Measurements from ENCODE around the gene BAIAP2. TPM values are rescaled to one million over a fixed set of nuclear protein-coding genes. Genes with fewer than 3 reads are reported as not detected.

Gene BAIAP2
- total and polyA plus RNA-seq, 2 of the 13 experiments (the other 11 are each of a cell fraction or from before 2014, with no cell fraction given), result 22.5 to 24.0 TPM

DNA sequence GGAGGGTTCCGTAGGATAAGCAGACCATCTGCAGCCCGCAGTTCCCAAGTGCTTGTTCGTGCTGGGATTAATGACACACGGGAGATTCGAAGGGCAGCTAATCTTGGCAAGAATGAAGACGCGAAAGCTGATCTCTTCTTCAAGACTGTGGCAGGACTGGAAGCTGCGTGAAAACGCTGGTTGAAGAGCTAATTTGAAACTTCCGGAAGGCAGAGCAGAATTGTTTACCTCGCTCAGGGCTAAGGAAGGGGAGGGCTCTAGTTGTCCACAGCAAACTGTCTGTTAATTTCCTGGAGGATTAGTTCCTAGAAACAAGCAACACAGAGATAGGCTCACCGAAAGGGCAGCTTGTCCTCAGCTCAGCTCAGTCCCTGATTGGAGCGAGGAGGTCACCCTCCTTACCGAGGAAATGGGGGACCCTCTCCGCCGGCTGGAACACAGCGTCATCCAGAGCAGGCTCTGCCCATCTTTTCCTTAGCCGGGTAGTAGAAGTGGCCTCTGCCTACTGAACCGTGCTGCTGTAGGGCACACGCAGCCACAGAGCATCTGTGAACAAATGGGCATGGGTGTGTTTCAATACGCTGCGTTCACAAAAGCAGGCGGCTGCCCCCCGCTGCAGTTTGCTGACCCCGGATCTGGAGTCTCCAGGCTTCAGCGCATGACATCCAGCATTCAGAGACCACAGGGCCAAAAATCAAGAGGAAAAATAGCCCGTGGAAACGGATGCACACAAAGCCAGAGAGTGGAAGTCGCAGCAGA is 16.7 kb upstream of the BAIAP2 start (continued):
- TF ChIP-seq, protein P1, sequence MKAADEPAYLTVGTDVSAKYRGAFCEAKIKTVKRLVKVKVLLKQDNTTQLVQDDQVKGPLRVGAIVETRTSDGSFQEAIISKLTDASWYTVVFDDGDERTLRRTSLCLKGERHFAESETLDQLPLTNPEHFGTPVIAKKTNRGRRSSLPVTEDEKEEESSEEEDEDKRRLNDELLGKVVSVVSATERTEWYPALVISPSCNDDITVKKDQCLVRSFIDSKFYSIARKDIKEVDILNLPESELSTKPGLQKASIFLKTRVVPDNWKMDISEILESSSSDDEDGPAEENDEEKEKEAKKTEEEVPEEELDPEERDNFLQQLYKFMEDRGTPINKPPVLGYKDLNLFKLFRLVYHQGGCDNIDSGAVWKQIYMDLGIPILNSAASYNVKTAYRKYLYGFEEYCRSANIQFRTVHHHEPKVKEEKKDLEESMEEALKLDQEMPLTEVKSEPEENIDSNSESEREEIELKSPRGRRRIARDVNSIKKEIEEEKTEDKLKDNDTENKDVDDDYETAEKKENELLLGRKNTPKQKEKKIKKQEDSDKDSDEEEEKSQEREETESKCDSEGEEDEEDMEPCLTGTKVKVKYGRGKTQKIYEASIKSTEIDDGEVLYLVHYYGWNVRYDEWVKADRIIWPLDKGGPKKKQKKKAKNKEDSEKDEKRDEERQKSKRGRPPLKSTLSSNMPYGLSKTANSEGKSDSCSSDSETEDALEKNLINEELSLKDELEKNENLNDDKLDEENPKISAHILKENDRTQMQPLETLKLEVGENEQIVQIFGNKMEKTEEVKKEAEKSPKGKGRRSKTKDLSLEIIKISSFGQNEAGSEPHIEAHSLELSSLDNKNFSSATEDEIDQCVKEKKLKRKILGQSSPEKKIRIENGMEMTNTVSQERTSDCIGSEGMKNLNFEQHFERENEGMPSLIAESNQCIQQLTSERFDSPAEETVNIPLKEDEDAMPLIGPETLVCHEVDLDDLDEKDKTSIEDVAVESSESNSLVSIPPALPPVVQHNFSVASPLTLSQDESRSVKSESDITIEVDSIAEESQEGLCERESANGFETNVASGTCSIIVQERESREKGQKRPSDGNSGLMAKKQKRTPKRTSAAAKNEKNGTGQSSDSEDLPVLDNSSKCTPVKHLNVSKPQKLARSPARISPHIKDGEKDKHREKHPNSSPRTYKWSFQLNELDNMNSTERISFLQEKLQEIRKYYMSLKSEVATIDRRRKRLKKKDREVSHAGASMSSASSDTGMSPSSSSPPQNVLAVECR (CRISPR knock-in tag; IDR thresholded peaks at IDR 0.05; ENCODE audit: borderline replicate concordance), result no peak; the same call in 1 of the 2 replicates
- TF ChIP-seq ZNF652 (CRISPR knock-in tag; IDR thresholded peaks at IDR 0.05; ENCODE audit: borderline replicate concordance, low read depth), result 0 out of 2 replicates have a peak, but pooled peaks have one; percentile 45
- peak; percentile 62; the same call in 1 of the 2 replicates for TF ChIP-seq ZNF292 (CRISPR knock-in tag; IDR thresholded peaks at IDR 0.05; ENCODE audit: borderline replicate concordance, low read depth)
- peak; percentile 40; the same call in 1 of the 2 replicates for TF ChIP-seq MEIS1 (CRISPR knock-in tag; IDR thresholded peaks at IDR 0.05; ENCODE audit: borderline replicate concordance)
- peak; percentile 29; the same call in 1 of the 2 replicates for TF ChIP-seq SOX5 (CRISPR knock-in tag; IDR thresholded peaks at IDR 0.05; ENCODE audit: borderline replicate concordance)
- 0 out of 2 replicates have a peak, but pooled peaks have one; percentile 50 for TF ChIP-seq CBX5 (CRISPR knock-in tag; IDR thresholded peaks at IDR 0.05; ENCODE audit: borderline replicate concordance)
- TF ChIP-seq, protein P2, sequence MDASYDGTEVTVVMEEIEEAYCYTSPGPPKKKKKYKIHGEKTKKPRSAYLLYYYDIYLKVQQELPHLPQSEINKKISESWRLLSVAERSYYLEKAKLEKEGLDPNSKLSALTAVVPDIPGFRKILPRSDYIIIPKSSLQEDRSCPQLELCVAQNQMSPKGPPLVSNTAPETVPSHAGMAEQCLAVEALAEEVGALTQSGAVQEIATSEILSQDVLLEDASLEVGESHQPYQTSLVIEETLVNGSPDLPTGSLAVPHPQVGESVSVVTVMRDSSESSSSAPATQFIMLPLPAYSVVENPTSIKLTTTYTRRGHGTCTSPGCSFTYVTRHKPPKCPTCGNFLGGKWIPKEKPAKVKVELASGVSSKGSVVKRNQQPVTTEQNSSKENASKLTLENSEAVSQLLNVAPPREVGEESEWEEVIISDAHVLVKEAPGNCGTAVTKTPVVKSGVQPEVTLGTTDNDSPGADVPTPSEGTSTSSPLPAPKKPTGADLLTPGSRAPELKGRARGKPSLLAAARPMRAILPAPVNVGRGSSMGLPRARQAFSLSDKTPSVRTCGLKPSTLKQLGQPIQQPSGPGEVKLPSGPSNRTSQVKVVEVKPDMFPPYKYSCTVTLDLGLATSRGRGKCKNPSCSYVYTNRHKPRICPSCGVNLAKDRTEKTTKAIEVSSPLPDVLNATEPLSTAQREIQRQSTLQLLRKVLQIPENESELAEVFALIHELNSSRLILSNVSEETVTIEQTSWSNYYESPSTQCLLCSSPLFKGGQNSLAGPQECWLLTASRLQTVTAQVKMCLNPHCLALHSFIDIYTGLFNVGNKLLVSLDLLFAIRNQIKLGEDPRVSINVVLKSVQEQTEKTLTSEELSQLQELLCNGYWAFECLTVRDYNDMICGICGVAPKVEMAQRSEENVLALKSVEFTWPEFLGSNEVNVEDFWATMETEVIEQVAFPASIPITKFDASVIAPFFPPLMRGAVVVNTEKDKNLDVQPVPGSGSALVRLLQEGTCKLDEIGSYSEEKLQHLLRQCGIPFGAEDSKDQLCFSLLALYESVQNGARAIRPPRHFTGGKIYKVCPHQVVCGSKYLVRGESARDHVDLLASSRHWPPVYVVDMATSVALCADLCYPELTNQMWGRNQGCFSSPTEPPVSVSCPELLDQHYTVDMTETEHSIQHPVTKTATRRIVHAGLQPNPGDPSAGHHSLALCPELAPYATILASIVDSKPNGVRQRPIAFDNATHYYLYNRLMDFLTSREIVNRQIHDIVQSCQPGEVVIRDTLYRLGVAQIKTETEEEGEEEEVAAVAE (CRISPR knock-in tag; IDR thresholded peaks at IDR 0.05; ENCODE audit: borderline replicate concordance), result peak; percentile 82
- peak; percentile 81; the same call in 1 of the 2 replicates for TF ChIP-seq ETV5 (CRISPR knock-in tag; IDR thresholded peaks at IDR 0.05; ENCODE audit: borderline replicate concordance)
- TF ChIP-seq FOXA3 (CRISPR knock-in tag; IDR thresholded peaks at IDR 0.05), result peak; percentile 48; the same call in 1 of the 2 replicates
- peak; percentile 32; the same call in 1 of the 2 replicates for TF ChIP-seq ZNF501 (CRISPR knock-in tag; IDR thresholded peaks at IDR 0.05)
- TF ChIP-seq ZNF274 (CRISPR knock-in tag; IDR thresholded peaks at IDR 0.05), result peak; percentile 42; the same call in 1 of the 2 replicates
- TF ChIP-seq GATAD1 (CRISPR knock-in tag; IDR thresholded peaks at IDR 0.05), result peak; percentile 20; the same call in 1 of the 2 replicates
- TF ChIP-seq, protein P3, sequence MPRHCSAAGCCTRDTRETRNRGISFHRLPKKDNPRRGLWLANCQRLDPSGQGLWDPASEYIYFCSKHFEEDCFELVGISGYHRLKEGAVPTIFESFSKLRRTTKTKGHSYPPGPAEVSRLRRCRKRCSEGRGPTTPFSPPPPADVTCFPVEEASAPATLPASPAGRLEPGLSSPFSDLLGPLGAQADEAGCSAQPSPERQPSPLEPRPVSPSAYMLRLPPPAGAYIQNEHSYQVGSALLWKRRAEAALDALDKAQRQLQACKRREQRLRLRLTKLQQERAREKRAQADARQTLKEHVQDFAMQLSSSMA (CRISPR knock-in tag; IDR thresholded peaks at IDR 0.05), result 0 out of 2 replicates have a peak, but pooled peaks have one; percentile 27
- TF ChIP-seq, protein P4, sequence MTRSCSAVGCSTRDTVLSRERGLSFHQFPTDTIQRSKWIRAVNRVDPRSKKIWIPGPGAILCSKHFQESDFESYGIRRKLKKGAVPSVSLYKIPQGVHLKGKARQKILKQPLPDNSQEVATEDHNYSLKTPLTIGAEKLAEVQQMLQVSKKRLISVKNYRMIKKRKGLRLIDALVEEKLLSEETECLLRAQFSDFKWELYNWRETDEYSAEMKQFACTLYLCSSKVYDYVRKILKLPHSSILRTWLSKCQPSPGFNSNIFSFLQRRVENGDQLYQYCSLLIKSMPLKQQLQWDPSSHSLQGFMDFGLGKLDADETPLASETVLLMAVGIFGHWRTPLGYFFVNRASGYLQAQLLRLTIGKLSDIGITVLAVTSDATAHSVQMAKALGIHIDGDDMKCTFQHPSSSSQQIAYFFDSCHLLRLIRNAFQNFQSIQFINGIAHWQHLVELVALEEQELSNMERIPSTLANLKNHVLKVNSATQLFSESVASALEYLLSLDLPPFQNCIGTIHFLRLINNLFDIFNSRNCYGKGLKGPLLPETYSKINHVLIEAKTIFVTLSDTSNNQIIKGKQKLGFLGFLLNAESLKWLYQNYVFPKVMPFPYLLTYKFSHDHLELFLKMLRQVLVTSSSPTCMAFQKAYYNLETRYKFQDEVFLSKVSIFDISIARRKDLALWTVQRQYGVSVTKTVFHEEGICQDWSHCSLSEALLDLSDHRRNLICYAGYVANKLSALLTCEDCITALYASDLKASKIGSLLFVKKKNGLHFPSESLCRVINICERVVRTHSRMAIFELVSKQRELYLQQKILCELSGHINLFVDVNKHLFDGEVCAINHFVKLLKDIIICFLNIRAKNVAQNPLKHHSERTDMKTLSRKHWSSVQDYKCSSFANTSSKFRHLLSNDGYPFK (CRISPR knock-in tag; IDR thresholded peaks at IDR 0.05; ENCODE audit: borderline replicate concordance), result 0 out of 2 replicates have a peak, but pooled peaks have one; percentile 9
- 0 out of 2 replicates have a peak, but pooled peaks have one; percentile 9 for TF ChIP-seq RXRB (CRISPR knock-in tag; IDR thresholded peaks at IDR 0.05; ENCODE audit: borderline replicate concordance)
